ENCODE data around the gene SH3PXD2A. TPM values are rescaled to one million over a fixed set of nuclear protein-coding genes. Genes with fewer than 3 reads are reported as not detected.
A peak's percentile ranks its signal among the peaks of the same experiment; 100 is the strongest.

Gene SH3PXD2A
- total RNA-seq, 1 experiment from 2014 or later: 4.5 TPM

GRCh38 chr10:103763374-103764202, 91.8 kb downstream of the SH3PXD2A start:
- Histone ChIP-seq H3T11ph (ENCODE audit: low read length) (no peak overlapping the region), H2AK5ac (ENCODE audit: insufficient read length, low read length) (no peak overlapping the region), H3K23ac (ENCODE audit: insufficient read length, low read depth, low read length) (no peak overlapping the region), H3K14ac (ENCODE audit: insufficient read depth, low read length) (peak overlapping the region; percentile 40; the same call in 1 of the 2 replicates), H2BK20ac (ENCODE audit: low read depth, low read length, poor library complexity, severe bottlenecking) (no peak overlapping the region), H2BK15ac (ENCODE audit: low read depth, low read length) (no peak overlapping the region), H2BK5ac (ENCODE audit: insufficient read length, low read length) (no peak overlapping the region), H4K5ac (ENCODE audit: insufficient read length, low read depth, low read length) (no peak overlapping the region), H3K56ac (ENCODE audit: insufficient read length, low read depth, low read length) (no peak overlapping the region), H3K23me2 (ENCODE audit: insufficient read length, low read depth, low read length, poor library complexity, severe bottlenecking) (no peaks in the 10 kb centered on the region), H3K27me3 (ENCODE audit: insufficient read depth, low read length) (no peaks in the 10 kb centered on the region), H2BK120ac (ENCODE audit: low read depth, low read length, poor library complexity, severe bottlenecking) (no peak overlapping the region), H3K4ac (ENCODE audit: low read depth, low read length) (no peak overlapping the region), H4K8ac (replicated peaks; ENCODE audit: insufficient read length, low read depth, low read length) (no peak overlapping the region), H3K4me2 (ENCODE audit: insufficient read depth, insufficient read length, low read length) (no peak overlapping the region), H3K9me3 (ENCODE audit: control insufficient read depth, low read depth, low read length) (no peaks in the 10 kb centered on the region), H3K79me1 (ENCODE audit: insufficient read depth, low read depth, low read length, poor library complexity, severe bottlenecking) (no peaks in the 10 kb centered on the region), H3K18ac (ENCODE audit: insufficient read length, low read depth, low read length) (no peak overlapping the region), H3K4me1 (ENCODE audit: insufficient read depth, low read length) (peaks cover 4% of the 10 kb centered on the region; the same call in 1 of the 2 replicates), H3K27ac (ENCODE audit: insufficient read length, low read depth, low read length) (no peak overlapping the region), H2BK12ac (ENCODE audit: insufficient read length, low read depth, low read length) (no peak overlapping the region), H4K20me1 (ENCODE audit: control insufficient read depth, insufficient read depth, insufficient read length) (no peaks in the 10 kb centered on the region), H3K9ac (ENCODE audit: extremely low read depth, insufficient read length, low read length) (no peak overlapping the region), H4K91ac (ENCODE audit: insufficient read length, low read depth, low read length) (no peak overlapping the region), H3K79me2 (ENCODE audit: insufficient read depth, low read length) (no peaks in the 10 kb centered on the region), H2AFZ (ENCODE audit: low read length) (no peak overlapping the region)
- DNase-seq: no peak
- no peak overlapping the region for H3K4me3 Mint-ChIP-seq
- H3K27ac Mint-ChIP-seq: peak overlapping the region in 2 of 3 experiments; percentile 24 to 91; a peak in 4 of 7 replicates
- peaks cover 59 to 66% of the 10 kb centered on the region in 2 experiments for H3K4me1 Mint-ChIP-seq
- no peaks in the 10 kb centered on the region for H3K9me3 Mint-ChIP-seq
- no peak for TF ChIP-seq CTCF (conservative IDR thresholded peaks at IDR 0.05)
- no CpG with 5 or more reads among the region's 7 CpGs for WGBS (ENCODE audit: extremely low coverage, insufficient read length, low lambda C conversion rate)
- no peaks in the 10 kb centered on the region for H3K36me3 Mint-ChIP-seq (ENCODE audit: insufficient read depth in 1 of 3, low read depth in 3 of 3)
- no peaks in the 10 kb centered on the region for H3K27me3 Mint-ChIP-seq (ENCODE audit: low read depth)

All from H9 (cell line).